HepG2 (cell line): ENCODE data around the gene TFAP2A. TPM values are rescaled to one million over a fixed set of nuclear protein-coding genes. Genes with fewer than 3 reads are reported as not detected.

ENCODE experiments used
- ATAC-seq: fragments of 200-7000 bp; cut with Tn5 transposase; 3 replicates; pipeline ENCODE4 v1.9.1; 2020; ENCODE audit warnings: mild to moderate bottlenecking, moderate library complexity
- BruUV-seq: library from RNA; stranded (reverse); fragments of 400-500 nt; replicated peaks from 2 replicates; lab custom pipeline; 2021; lab: Mats Ljungman, UMichigan
- CTCF ChIA-PET: fragments of 300-600 bp; formaldehyde crosslinking; extraction: SDS; loops from one replicate; lab custom pipeline; 2021; ENCODE audit warnings: low total read pairs, inconsistent platforms, low intra/inter-chr PET ratio; lab: Yijun Ruan, JAX
- POLR2A ChIA-PET: fragments of 350-600 bp; sonication (Branson Sonifier 250); formaldehyde crosslinking; loops from one replicate; lab custom pipeline; 2020; ENCODE audit warnings: antibody characterized with exemption, inconsistent platforms; lab: Yijun Ruan, JAX
- DNase-seq: peaks from one replicate; pipeline ENCODE4 v3.0.0-alpha.2; 2015; ENCODE audit warnings: low spot score
- FAIRE-seq: peaks from 3 replicates; lab custom pipeline; 2011; peaks lifted over from hg19 to GRCh38; lab: Jason Lieb, UNC
- H2AFZ ChIP-seq: one replicate; pipeline ENCODE4 v1.6.1; 2011; ENCODE audit warnings: low read length, inconsistent platforms
- H3K27ac ChIP-seq: fragments of 300-600 bp; 3 replicates; pipeline ENCODE4 v1.8.0; 2011; ENCODE audit warnings: mixed run types, mild to moderate bottlenecking, mixed read lengths, low read length, inconsistent platforms; ENCODE audit not compliant: insufficient read depth; ENCODE audit errors: extremely low read length
- H3K27me3 ChIP-seq, 2 experiments: fragments of 200-600 bp in 1 of 2; 2 replicates in 1 of 2; 3 replicates in 1 of 2; pipeline versions ENCODE4 v1.6.0 to v1.8.0; 2011; ENCODE audit warnings: low read length in 2 of 2, mild to moderate bottlenecking in 2 of 2, moderate library complexity in 2 of 2, inconsistent platforms in 1 of 2; ENCODE audit not compliant: insufficient read depth in 2 of 2, control insufficient read depth in 1 of 2
- H3K36me3 ChIP-seq, 2 experiments: fragments of 200-600 bp in 1 of 2; replicated peaks in 1 of 2; 2 replicates in 1 of 2; 3 replicates in 1 of 2; pipeline versions ENCODE4 v1.5.1 to v1.8.0; 2011; ENCODE audit warnings: low read length in 2 of 2, inconsistent platforms in 1 of 2; ENCODE audit not compliant: insufficient read depth in 2 of 2, control insufficient read depth in 1 of 2
- H3K4me1 ChIP-seq: 2 replicates; pipeline ENCODE4 v1.5.1; 2012; ENCODE audit warnings: low read length, inconsistent platforms; ENCODE audit not compliant: insufficient read depth
- H3K4me2 ChIP-seq: 2 replicates; pipeline ENCODE4 v1.6.0; 2011; ENCODE audit warnings: low read depth, low read length, inconsistent platforms
- H3K4me3 ChIP-seq, 3 experiments: fragments of 200-600 bp in 1 of 3; sonication (generic), shearing (Covaris generic) in 1 of 3; replicated peaks in 1 of 3; 2 replicates each; pipeline ENCODE4 v1.5.1; 2011 to 2016; ENCODE audit warnings: low read length in 3 of 3, inconsistent platforms in 2 of 3, low read depth in 2 of 3, mild to moderate bottlenecking in 2 of 3, control low read depth in 1 of 3, mixed read lengths in 1 of 3; ENCODE audit not compliant: insufficient read depth in 1 of 3
- H3K79me2 ChIP-seq: one replicate; pipeline ENCODE4 v1.6.1; 2011; ENCODE audit warnings: low read length, inconsistent platforms; ENCODE audit not compliant: insufficient read depth
- H3K9ac ChIP-seq: 2 replicates; pipeline ENCODE4 v1.6.0; 2011; ENCODE audit warnings: mild to moderate bottlenecking, low read depth, low read length, inconsistent platforms; ENCODE audit not compliant: insufficient read depth
- H3K9me3 ChIP-seq: 2 replicates; pipeline ENCODE4 v1.5.1; 2012; ENCODE audit warnings: mild to moderate bottlenecking, low read length
- H4K20me1 ChIP-seq: 2 replicates; pipeline ENCODE4 v1.6.0; 2011; ENCODE audit warnings: inconsistent platforms, mild to moderate bottlenecking, low read length, moderate library complexity; ENCODE audit not compliant: insufficient read depth
- CENPX ChIP-seq: sonication (generic); formaldehyde crosslinking; IDR thresholded peaks from 2 replicates; pipeline ENCODE4 v1.9.0; 2021; ENCODE audit warnings: mild to moderate bottlenecking, missing genetic modification reagents, moderate library complexity
- MTF1 ChIP-seq: sonication (generic); formaldehyde crosslinking; IDR thresholded peaks from 2 replicates; pipeline ENCODE4 v1.5.0; 2020; ENCODE audit warnings: missing genetic modification reagents
- MYC ChIP-seq: sonication (generic); formaldehyde crosslinking; IDR thresholded peaks from 2 replicates; pipeline ENCODE4 v1.9.0; 2021; ENCODE audit warnings: missing genetic modification reagents, borderline replicate concordance
- SMAD1 ChIP-seq: sonication (generic); formaldehyde crosslinking; IDR thresholded peaks from 2 replicates; pipeline ENCODE4 v1.4.0; 2020; ENCODE audit warnings: missing genetic modification reagents, low read depth, mild to moderate bottlenecking, borderline replicate concordance
- SOX13 ChIP-seq, 3 experiments: fragments of 450-650 bp in 1 of 3; sonication (generic) in 1 of 3; formaldehyde crosslinking in 1 of 3; IDR thresholded peaks in 2 of 3; conservative IDR thresholded peaks in 1 of 3; 2 replicates each; pipeline versions ENCODE4 v1.5.0 to v1.6.1; 2016 to 2020; ENCODE audit warnings: antibody characterized with exemption in 1 of 3, mild to moderate bottlenecking in 1 of 3, missing compliant biosample characterization in 1 of 3, missing genetic modification reagents in 1 of 3, moderate library complexity in 1 of 3
- SSRP1 ChIP-seq: IDR thresholded peaks from 2 replicates; pipeline ENCODE4 v1.6.1; 2016; ENCODE audit warnings: control low read depth
- THAP9 ChIP-seq: sonication (generic); formaldehyde crosslinking; IDR thresholded peaks from 2 replicates; pipeline ENCODE4; 2020; ENCODE audit warnings: missing genetic modification reagents, mild to moderate bottlenecking, borderline replicate concordance
- ZHX2 ChIP-seq, 2 experiments: sonication (generic) in 1 of 2; formaldehyde crosslinking in 1 of 2; IDR thresholded peaks; 2 replicates each; pipeline versions ENCODE4 v1.6.1 to v1.9.0; 2014 to 2022; ENCODE audit warnings: antibody characterized with exemption in 1 of 2, borderline replicate concordance in 1 of 2, inconsistent platforms in 1 of 2, low read depth in 1 of 2, missing genetic modification reagents in 1 of 2
- ZNF510 ChIP-seq: sonication (generic); formaldehyde crosslinking; IDR thresholded peaks from 2 replicates; pipeline ENCODE4 v1.4.0; 2020; ENCODE audit warnings: low read depth, mild to moderate bottlenecking, missing genetic modification reagents
- in situ Hi-C: cut with HindIII; loops from 2 replicates; pipeline ENCODE4 v1.10.0; 2017; ENCODE audit warnings: low pct_unique_long_range_greater_than_20kb; ENCODE audit not compliant: extremely low pct_ligation_motif_present
- intact Hi-C: fragments of 100-400 bp; cut with micrococcal nuclease; formaldehyde crosslinking; loops from one replicate; pipeline ENCODE4 v1.10.0; 2022; ENCODE audit not compliant: unreplicated experiment
- polyA plus RNA-seq, 8 experiments: library from polyadenylated mRNA; depleted of rRNA in 3 of 8; stranded (reverse) in 7 of 8; unstranded in 1 of 8; fragments of >200 nt; fragmentation: Illumina TruSeq in 4 of 8; extraction: Trizol in 4 of 8; gene quantifications; 2 replicates each; pipeline versions ENCODE4 v1.2.1 to v1.2.3, GENCODE V29; 2011 to 2016; ENCODE audit warnings: low read depth in 4 of 8, missing spikeins in 1 of 8, mixed read lengths in 1 of 8; ENCODE audit not compliant: insufficient read depth in 1 of 8
- total RNA-seq, 5 experiments: library from RNA; depleted of rRNA; stranded (reverse); fragments of >200 nt; fragmentation: Illumina TruSeq; extraction: Trizol; gene quantifications; 2 replicates each; pipeline ENCODE4 v1.2.3, GENCODE V29; 2016; ENCODE audit warnings: low read depth in 1 of 5
- TF ChIP-seq, protein P1 (sequence below): sonication (generic); formaldehyde crosslinking; IDR thresholded peaks from 2 replicates; pipeline ENCODE4 v1.8.1; 2023; ENCODE audit warnings: mild to moderate bottlenecking, missing genetic modification reagents

Gene TFAP2A
- total and polyA plus RNA-seq, 2 of the 13 experiments (the other 11 are each of a cell fraction or from before 2014, with no cell fraction given), result not detected

DNA sequence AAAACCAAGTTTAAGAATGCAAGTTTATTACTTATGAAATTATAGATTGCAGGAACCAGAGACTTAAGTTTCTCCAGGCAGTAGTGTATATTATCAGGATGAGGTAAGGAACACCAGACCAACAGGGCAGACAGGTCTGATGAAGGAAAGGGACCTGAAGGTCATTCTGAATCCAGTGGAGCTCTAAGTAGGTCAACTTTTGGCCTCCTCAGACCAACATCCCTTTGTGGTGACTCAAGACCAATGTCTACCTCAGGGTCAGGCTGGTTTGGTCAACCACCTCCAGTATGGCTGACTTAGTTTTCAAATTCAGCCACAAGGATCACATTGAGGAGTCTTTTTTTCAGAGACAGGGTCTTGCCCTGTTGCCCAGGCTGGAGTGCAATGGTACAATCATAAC, 38.7 kb upstream of the TFAP2A start:
- ChIA-PET CTCF (no interaction called here), POLR2A (no interaction called here)
- no TSS peak for BruUV-seq
- no peak for ATAC-seq
- DNase-seq, result no peak
- H3K27me3 ChIP-seq, result peaks cover 0 to 11% of the 10 kb centered on the region in 2 experiments; a peak in 1 of 5 replicates
- H3K9ac ChIP-seq, result no peak overlapping the region
- no peak overlapping the region for H3K4me2 ChIP-seq
- TF ChIP-seq SOX13 (IDR thresholded peaks at IDR 0.05) (no peak), SOX13 (CRISPR knock-in tag; conservative IDR thresholded peaks at IDR 0.05 in 1 of 2, IDR thresholded peaks at IDR 0.05 in 1 of 2) (no peak), THAP9 (CRISPR knock-in tag) (no peak), SMAD1 (CRISPR knock-in tag) (no peak), ZNF510 (no peak), MYC (CRISPR knock-in tag) (no peak), MTF1 (no peak), CENPX (no peak), ZHX2 (IDR thresholded peaks at IDR 0.05; ENCODE audit: low read depth) (no peak), ZHX2 (CRISPR knock-in tag; IDR thresholded peaks at IDR 0.05; ENCODE audit: borderline replicate concordance) (no peak), SSRP1 (CRISPR knock-in tag) (no peak)
- TF ChIP-seq, protein P1, sequence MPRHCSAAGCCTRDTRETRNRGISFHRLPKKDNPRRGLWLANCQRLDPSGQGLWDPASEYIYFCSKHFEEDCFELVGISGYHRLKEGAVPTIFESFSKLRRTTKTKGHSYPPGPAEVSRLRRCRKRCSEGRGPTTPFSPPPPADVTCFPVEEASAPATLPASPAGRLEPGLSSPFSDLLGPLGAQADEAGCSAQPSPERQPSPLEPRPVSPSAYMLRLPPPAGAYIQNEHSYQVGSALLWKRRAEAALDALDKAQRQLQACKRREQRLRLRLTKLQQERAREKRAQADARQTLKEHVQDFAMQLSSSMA, result no peak
- H3K36me3 ChIP-seq, result no peaks in the 10 kb centered on the region
- no peak overlapping the region for H3K4me3 ChIP-seq
- no peak overlapping the region for H2AFZ ChIP-seq
- no peak for FAIRE-seq
- H3K4me1 ChIP-seq, result no peaks in the 10 kb centered on the region
- in situ Hi-C loops, result no loop called here
- intact Hi-C loops, result no loop called here
- no peaks in the 10 kb centered on the region for H3K9me3 ChIP-seq
- H3K79me2 ChIP-seq, result no peaks in the 10 kb centered on the region
- no peaks in the 10 kb centered on the region for H4K20me1 ChIP-seq
- H3K27ac ChIP-seq, result no peak overlapping the region
